ENCODE results near the gene STYXL1. TPM values are rescaled to one million over a fixed set of nuclear protein-coding genes. Genes with fewer than 3 reads are reported as not detected.

Gene STYXL1
- total and polyA plus RNA-seq, 2 experiments from 2014 or later, result 28.0 to 39.2 TPM

DNA sequence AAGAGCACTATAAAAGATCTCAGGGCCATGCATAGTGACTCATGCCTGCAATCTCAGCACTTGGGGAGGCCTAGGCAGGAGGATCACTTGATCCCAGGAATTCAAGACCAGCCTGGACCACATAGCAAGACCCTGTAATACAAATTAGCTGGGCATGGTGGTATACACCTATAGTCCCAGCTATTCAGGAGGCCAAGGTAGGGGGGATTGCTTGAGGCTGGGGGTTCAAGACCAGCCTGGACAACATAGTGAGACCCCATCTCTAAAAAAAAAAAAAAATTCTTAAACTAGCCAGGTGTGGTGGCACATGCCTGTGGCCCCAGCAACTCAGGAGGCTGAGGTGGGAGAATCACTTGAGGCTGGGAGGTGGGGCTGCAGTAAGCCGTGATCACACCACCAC, 15.8 kb downstream of the STYXL1 start:
- Histone ChIP-seq H3K4me2 (no peak overlapping the region), H4K20me1 (replicated peaks; ENCODE audit: insufficient read depth) (peaks cover 3% of the 10 kb centered on the region), H3K36me3 (ENCODE audit: insufficient read depth) (no peaks in the 10 kb centered on the region), H3F3A (replicated peaks; ENCODE audit: low read depth) (no peaks in the 10 kb centered on the region), H3K27ac (ENCODE audit: low read depth) (no peak overlapping the region), H3K9me2 (ENCODE audit: insufficient read depth) (no peaks in the 10 kb centered on the region), H3K79me2 (replicated peaks; ENCODE audit: insufficient read depth) (no peaks in the 10 kb centered on the region), H3K4me3 (no peak overlapping the region), H3K4me1 (ENCODE audit: insufficient read depth) (no peaks in the 10 kb centered on the region), H2AFZ (no peak overlapping the region), H3K27me3 (ENCODE audit: insufficient read depth) (no peaks in the 10 kb centered on the region)
- DNase-seq (ENCODE audit: low spot score) (no peak), ATAC-seq (no peak)
- Mint-ChIP-seq H3K27ac (no peak overlapping the region), H3K4me1 (peaks cover 5% of the 10 kb centered on the region), H3K27me3 (ENCODE audit: insufficient read depth, low read depth, poor library complexity) (peaks cover 2% of the 10 kb centered on the region), H3K4me3 (no peak overlapping the region), H3K36me3 (ENCODE audit: low read depth) (peaks cover 17% of the 10 kb centered on the region), H3K9me3 (no peaks in the 10 kb centered on the region)
- TF ChIP-seq POLR2AphosphoS5 (IDR thresholded peaks at IDR 0.05; ENCODE audit: low read depth), result no peak
- TF ChIP-seq CREB1 (CRISPR knock-in tag; IDR thresholded peaks at IDR 0.05; ENCODE audit: low read depth), result no peak
- no peak for TF ChIP-seq EZH2phosphoT487 (IDR thresholded peaks at IDR 0.05; ENCODE audit: unreplicated experiment)
- TF ChIP-seq EZH2 (IDR thresholded peaks at IDR 0.05; ENCODE audit: low read depth, unreplicated experiment), result no peak
- TF ChIP-seq, protein P1, sequence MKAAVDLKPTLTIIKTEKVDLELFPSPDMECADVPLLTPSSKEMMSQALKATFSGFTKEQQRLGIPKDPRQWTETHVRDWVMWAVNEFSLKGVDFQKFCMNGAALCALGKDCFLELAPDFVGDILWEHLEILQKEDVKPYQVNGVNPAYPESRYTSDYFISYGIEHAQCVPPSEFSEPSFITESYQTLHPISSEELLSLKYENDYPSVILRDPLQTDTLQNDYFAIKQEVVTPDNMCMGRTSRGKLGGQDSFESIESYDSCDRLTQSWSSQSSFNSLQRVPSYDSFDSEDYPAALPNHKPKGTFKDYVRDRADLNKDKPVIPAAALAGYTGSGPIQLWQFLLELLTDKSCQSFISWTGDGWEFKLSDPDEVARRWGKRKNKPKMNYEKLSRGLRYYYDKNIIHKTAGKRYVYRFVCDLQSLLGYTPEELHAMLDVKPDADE (IDR thresholded peaks at IDR 0.05), result no peak
- TF ChIP-seq, protein P2, sequence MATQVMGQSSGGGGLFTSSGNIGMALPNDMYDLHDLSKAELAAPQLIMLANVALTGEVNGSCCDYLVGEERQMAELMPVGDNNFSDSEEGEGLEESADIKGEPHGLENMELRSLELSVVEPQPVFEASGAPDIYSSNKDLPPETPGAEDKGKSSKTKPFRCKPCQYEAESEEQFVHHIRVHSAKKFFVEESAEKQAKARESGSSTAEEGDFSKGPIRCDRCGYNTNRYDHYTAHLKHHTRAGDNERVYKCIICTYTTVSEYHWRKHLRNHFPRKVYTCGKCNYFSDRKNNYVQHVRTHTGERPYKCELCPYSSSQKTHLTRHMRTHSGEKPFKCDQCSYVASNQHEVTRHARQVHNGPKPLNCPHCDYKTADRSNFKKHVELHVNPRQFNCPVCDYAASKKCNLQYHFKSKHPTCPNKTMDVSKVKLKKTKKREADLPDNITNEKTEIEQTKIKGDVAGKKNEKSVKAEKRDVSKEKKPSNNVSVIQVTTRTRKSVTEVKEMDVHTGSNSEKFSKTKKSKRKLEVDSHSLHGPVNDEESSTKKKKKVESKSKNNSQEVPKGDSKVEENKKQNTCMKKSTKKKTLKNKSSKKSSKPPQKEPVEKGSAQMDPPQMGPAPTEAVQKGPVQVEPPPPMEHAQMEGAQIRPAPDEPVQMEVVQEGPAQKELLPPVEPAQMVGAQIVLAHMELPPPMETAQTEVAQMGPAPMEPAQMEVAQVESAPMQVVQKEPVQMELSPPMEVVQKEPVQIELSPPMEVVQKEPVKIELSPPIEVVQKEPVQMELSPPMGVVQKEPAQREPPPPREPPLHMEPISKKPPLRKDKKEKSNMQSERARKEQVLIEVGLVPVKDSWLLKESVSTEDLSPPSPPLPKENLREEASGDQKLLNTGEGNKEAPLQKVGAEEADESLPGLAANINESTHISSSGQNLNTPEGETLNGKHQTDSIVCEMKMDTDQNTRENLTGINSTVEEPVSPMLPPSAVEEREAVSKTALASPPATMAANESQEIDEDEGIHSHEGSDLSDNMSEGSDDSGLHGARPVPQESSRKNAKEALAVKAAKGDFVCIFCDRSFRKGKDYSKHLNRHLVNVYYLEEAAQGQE (IDR thresholded peaks at IDR 0.05; ENCODE audit: unreplicated experiment), result no peak
- TF ChIP-seq ZNF331 (CRISPR knock-in tag; IDR thresholded peaks at IDR 0.05; ENCODE audit: low read depth), result no peak
- TF ChIP-seq ZNF114 (CRISPR knock-in tag; IDR thresholded peaks at IDR 0.05), result no peak
- TF ChIP-seq ZNF462 (CRISPR knock-in tag; IDR thresholded peaks at IDR 0.05), result no peak
- no peak for TF ChIP-seq STAT1 (IDR thresholded peaks at IDR 0.05; ENCODE audit: unreplicated experiment)
- no peak for TF ChIP-seq JUNB (IDR thresholded peaks at IDR 0.05; ENCODE audit: unreplicated experiment)
- TF ChIP-seq NANOG (IDR thresholded peaks at IDR 0.05; ENCODE audit: borderline replicate concordance), result no peak
- TF ChIP-seq, protein P3, sequence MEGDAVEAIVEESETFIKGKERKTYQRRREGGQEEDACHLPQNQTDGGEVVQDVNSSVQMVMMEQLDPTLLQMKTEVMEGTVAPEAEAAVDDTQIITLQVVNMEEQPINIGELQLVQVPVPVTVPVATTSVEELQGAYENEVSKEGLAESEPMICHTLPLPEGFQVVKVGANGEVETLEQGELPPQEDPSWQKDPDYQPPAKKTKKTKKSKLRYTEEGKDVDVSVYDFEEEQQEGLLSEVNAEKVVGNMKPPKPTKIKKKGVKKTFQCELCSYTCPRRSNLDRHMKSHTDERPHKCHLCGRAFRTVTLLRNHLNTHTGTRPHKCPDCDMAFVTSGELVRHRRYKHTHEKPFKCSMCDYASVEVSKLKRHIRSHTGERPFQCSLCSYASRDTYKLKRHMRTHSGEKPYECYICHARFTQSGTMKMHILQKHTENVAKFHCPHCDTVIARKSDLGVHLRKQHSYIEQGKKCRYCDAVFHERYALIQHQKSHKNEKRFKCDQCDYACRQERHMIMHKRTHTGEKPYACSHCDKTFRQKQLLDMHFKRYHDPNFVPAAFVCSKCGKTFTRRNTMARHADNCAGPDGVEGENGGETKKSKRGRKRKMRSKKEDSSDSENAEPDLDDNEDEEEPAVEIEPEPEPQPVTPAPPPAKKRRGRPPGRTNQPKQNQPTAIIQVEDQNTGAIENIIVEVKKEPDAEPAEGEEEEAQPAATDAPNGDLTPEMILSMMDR (conservative IDR thresholded peaks at IDR 0.05; ENCODE audit: low read depth in 2 of 2), result no peak

Data from GM23338 (cell line).